HepG2 (cell line): ENCODE data around the gene AFG1L. TPM values are rescaled to one million over a fixed set of nuclear protein-coding genes. Genes with fewer than 3 reads are reported as not detected.

ENCODE experiments used
- ARNT ChIP-seq: fragments of 450-650 bp; IDR thresholded peaks from 2 replicates; pipeline ENCODE4 v1.6.1; 2017
- ATF6 ChIP-seq: sonication (generic); formaldehyde crosslinking; conservative IDR thresholded peaks from 2 replicates; pipeline ENCODE4 v1.4.0; 2020; ENCODE audit warnings: missing genetic modification reagents
- BORCS8-MEF2B ChIP-seq: sonication (generic); formaldehyde crosslinking; IDR thresholded peaks from 2 replicates; pipeline ENCODE4 v1.8.0; 2022; ENCODE audit warnings: mild to moderate bottlenecking, missing genetic modification reagents
- BRCA1 ChIP-seq: sonication (generic); formaldehyde crosslinking; IDR thresholded peaks from 2 replicates; pipeline ENCODE4 v1.4.0; 2020; ENCODE audit warnings: missing genetic modification reagents
- CBX1 ChIP-seq: IDR thresholded peaks from one replicate; pipeline ENCODE4 v1.6.1; 2016; ENCODE audit warnings: antibody characterized with exemption, low read depth
- KIAA2018 ChIP-seq: sonication (generic); formaldehyde crosslinking; IDR thresholded peaks from 2 replicates; pipeline ENCODE4 v1.5.0; 2020; ENCODE audit warnings: mild to moderate bottlenecking, missing genetic modification reagents, borderline replicate concordance
- KLF11 ChIP-seq: IDR thresholded peaks from 2 replicates; pipeline ENCODE4 v1.6.1; 2016; ENCODE audit warnings: missing compliant biosample characterization
- MBD4 ChIP-seq: IDR thresholded peaks from 2 replicates; pipeline ENCODE4 v1.6.1; 2012; ENCODE audit warnings: low read length, inconsistent platforms, borderline replicate concordance
- NFYC ChIP-seq: IDR thresholded peaks from 2 replicates; pipeline ENCODE4 v1.6.1; 2016; ENCODE audit warnings: missing genetic modification reagents, missing compliant biosample characterization
- POLR2AphosphoS2 ChIP-seq: IDR thresholded peaks from 2 replicates; pipeline ENCODE4 v1.6.1; 2011; ENCODE audit warnings: low read depth, low read length, improper control_type of control experiment
- PRPF4 ChIP-seq: fragments of 200-400 bp; formaldehyde crosslinking; IDR thresholded peaks from 2 replicates; pipeline ENCODE4 v1.6.1; 2016; ENCODE audit warnings: low read length, low read depth; ENCODE audit not compliant: poor library complexity, severe bottlenecking
- RARG ChIP-seq: sonication (generic); formaldehyde crosslinking; IDR thresholded peaks from 2 replicates; pipeline ENCODE4 v1.4.0; 2020; ENCODE audit warnings: low read depth, mild to moderate bottlenecking, missing genetic modification reagents
- SRSF4 ChIP-seq: fragments of 200-400 bp; formaldehyde crosslinking; IDR thresholded peaks from one replicate; pipeline ENCODE4 v1.6.1; 2018; ENCODE audit warnings: mild to moderate bottlenecking, low read depth, low read length, moderate library complexity; ENCODE audit not compliant: poor library complexity, severe bottlenecking
- ZNF143 ChIP-seq: sonication (generic); formaldehyde crosslinking; IDR thresholded peaks from 2 replicates; pipeline ENCODE4 v1.4.0; 2020; ENCODE audit warnings: missing genetic modification reagents
- ZNF282 ChIP-seq: fragments of 450-650 bp; IDR thresholded peaks from 2 replicates; pipeline ENCODE4 v1.6.1; 2018; ENCODE audit not compliant: partially characterized antibody
- ZNF30 ChIP-seq: sonication (generic); formaldehyde crosslinking; IDR thresholded peaks from 2 replicates; pipeline ENCODE4 v1.5.0; 2020; ENCODE audit warnings: mild to moderate bottlenecking, missing genetic modification reagents
- ZNF510 ChIP-seq: sonication (generic); formaldehyde crosslinking; IDR thresholded peaks from 2 replicates; pipeline ENCODE4 v1.4.0; 2020; ENCODE audit warnings: low read depth, mild to moderate bottlenecking, missing genetic modification reagents
- ZNF703 ChIP-seq: sonication (generic); formaldehyde crosslinking; IDR thresholded peaks from 2 replicates; pipeline ENCODE4 v1.5.1; 2020; ENCODE audit warnings: missing genetic modification reagents, mild to moderate bottlenecking, moderate library complexity, borderline replicate concordance
- polyA plus RNA-seq, 8 experiments: library from polyadenylated mRNA; depleted of rRNA in 3 of 8; stranded (reverse) in 7 of 8; unstranded in 1 of 8; fragments of >200 nt; fragmentation: Illumina TruSeq in 4 of 8; extraction: Trizol in 4 of 8; gene quantifications; 2 replicates each; pipeline versions ENCODE4 v1.2.1 to v1.2.3, GENCODE V29; 2011 to 2016; ENCODE audit warnings: low read depth in 4 of 8, missing spikeins in 1 of 8, mixed read lengths in 1 of 8; ENCODE audit not compliant: insufficient read depth in 1 of 8
- total RNA-seq, 5 experiments: library from RNA; depleted of rRNA; stranded (reverse); fragments of >200 nt; fragmentation: Illumina TruSeq; extraction: Trizol; gene quantifications; 2 replicates each; pipeline ENCODE4 v1.2.3, GENCODE V29; 2016; ENCODE audit warnings: low read depth in 1 of 5

AFG1L gene
- total and polyA plus RNA-seq, 2 of the 13 experiments (the other 11 are each of a cell fraction or from before 2014, with no cell fraction given): 3.1 to 14.0 TPM

- TF ChIP-seq KIAA2018 (CRISPR knock-in tag) (no peak), POLR2AphosphoS2 (0 out of 2 replicates have a peak, but pooled peaks have one; percentile 51), ARNT (no peak), ZNF30 (no peak), ZNF703 (CRISPR knock-in tag) (no peak), ZNF143 (CRISPR knock-in tag) (no peak), NFYC (CRISPR knock-in tag) (peak; percentile 44; the same call in 1 of the 2 replicates), BORCS8-MEF2B (peak; percentile 48; the same call in 1 of the 2 replicates), KLF11 (CRISPR knock-in tag) (no peak), ZNF282 (no peak), SRSF4 (no peak), ATF6 (CRISPR knock-in tag) (no peak), CBX1 (peak; percentile 72), ZNF510 (CRISPR knock-in tag) (no peak), BRCA1 (no peak), RARG (CRISPR knock-in tag) (no peak), MBD4 (no peak), PRPF4 (no peak)
Observed at GRCh38 chr6:108559097-108559883, 264.4 kb downstream of the AFG1L start (continued).
